GM21381 (cell line): ENCODE measurements around the gene KRTAP9-8.
"Not testable (repeated sequence)": the region's sequence is repeated elsewhere in the genome, so short reads cannot be mapped to it uniquely, and the experiment has no call there.

Experiments
- ATAC-seq: cut with Tn5 transposase; IDR thresholded peaks from one replicate; pipeline ENCODE4 v1.9.1; 2021; ENCODE audit warnings: mild to moderate bottlenecking, moderate library complexity; ENCODE audit not compliant: unreplicated experiment

The KRTAP9-8 gene

DNA sequence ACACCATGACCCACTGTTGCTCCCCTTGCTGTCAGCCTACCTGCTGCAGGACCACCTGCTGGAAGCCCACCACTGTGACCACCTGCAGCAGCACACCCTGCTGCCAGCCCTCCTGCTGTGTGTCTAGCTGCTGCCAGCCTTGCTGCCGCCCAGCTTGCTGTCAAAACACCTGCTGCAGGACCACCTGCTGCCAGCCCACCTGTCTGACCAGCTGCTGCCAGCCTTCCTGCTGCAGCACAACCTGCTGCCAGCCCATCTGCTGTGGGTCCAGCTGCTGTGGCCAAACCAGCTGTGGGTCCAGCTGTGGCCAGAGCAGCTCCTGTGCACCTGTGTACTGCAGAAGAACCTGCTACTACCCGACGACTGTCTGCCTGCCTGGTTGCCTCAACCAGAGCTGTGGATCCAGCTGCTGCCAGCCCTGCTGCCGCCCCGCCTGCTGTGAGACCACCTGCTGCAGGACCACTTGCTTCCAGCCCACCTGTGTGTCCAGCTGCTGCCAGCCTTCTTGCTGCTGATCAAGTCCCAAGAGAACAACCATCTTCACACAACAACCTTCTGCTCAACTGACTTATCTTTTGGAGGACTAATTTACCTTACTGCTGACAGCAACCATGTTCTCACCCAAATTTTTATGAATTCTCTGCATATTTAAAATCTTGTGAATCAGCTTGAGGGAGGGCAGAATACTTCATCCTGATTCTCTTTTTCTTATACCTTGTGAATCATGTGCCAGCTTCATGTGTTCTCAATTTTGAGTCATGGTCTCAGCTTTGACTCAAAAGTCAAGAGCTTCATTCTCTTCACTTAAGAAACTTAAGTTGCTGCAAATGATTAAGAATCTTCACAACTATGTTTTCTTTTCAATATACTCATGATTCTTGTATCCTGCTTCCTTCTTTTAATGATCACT is 17.8 kb downstream of the KRTAP9-8 start, which contains the start of gene KRTAP9-9:
KRTAP9-9 (plus strand) TSS at position 4 of the 910 bp plus-strand sequence.
- not testable (repeated sequence) for ATAC-seq

DNA sequence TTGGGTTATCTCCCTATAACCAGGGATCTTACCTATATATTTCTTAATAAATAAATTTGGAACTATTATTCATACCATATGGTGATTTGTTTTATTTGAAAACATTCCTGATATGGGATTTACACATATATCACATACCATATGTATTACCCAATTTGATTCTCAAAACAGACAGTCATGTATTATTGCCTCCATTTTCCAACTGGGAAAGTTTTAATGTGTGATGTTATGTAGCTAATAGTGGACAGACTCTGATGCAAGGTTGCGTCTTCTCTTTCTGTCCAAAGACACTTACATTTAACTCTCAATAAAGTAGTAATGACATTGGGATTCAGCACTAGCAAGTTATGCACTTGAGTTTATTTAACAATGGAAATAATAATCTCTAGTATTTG is 18.5 kb downstream of the KRTAP9-8 start:
- no peak for ATAC-seq

DNA sequence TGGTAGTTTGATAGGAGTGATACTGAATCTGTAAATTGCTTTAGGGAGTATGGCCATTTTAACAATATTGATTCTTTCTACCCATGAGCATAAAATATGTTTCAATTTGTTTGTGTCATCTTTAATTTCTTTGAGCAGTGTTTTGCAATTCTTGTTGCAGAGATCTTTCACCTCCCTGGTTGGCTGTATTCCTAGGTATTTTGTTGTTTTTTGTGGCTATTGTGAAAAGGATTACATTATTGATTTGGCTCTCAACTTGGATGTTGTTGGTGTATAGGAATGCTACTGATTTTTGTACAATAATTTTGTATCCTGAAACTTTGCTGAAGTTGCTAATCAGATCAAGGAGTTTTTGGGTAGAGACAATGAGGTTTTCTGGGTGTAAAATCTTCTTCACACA is 20.6 kb downstream of the KRTAP9-8 start:
- ATAC-seq: no peak

DNA sequence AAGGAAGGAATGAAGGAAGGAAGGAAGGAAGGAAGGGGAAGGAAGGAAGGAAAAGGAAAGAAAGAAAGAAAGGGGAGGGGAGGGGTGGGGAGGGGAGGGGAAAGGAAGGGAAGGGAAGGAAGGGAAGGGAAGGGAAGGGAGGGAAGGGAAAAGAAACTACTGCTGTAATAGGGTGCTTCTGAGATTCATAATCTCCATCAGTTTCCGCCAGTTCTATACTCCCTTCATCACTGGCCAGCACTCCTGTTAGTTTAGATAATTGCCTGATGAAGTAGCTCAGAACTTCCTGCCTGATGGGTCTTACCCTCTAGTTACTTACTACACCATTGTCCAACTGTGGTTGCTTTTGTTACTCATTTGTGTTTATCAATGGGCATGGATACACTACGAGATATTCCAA is 25.4 kb downstream of the KRTAP9-8 start:
- ATAC-seq: no peak

DNA sequence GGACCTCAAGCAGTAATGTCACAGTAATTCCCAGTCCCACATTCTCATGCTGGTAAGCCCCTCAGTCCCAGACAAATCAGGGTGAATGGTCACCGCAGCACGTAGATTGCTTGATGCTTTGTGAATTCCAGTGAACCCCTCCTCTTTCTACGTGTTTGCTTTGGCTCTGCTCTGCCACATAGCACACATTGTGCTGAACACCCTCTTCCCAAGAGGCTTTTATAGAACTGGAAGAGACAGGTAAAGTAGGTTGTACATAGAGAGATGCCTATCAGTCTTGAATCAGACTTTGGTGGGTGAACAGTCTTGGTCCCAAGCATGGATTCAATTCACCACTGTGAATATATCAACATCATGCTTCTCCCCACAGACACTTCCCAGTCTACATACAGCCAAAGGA is 26.8 kb downstream of the KRTAP9-8 start:
- no peak for ATAC-seq

DNA sequence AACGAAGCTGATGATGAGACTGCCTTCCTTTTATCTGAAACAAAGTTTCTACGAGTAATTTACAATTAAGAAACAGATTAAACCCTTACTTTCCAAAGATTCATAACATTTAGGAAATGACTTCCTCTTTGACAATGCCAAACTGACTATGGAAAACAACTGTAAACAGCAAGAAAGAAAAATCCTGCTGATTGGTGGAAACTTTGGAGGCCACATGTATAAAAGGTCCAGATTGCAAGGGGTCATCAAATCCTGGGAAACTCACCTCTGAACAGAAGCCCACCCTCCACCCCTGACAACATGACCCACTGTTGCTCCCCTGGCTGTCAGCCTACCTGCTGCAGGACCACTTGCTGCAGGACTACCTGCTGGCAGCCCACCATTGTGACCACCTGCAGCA is 27.3 kb downstream of the KRTAP9-8 start, which contains the start of gene KRTAP9-6:
KRTAP9-6 (plus strand) TSS at position 301 of the 400 bp plus-strand sequence; CDS start at position 301, 0 bp downstream.
- ATAC-seq: no peak

DNA sequence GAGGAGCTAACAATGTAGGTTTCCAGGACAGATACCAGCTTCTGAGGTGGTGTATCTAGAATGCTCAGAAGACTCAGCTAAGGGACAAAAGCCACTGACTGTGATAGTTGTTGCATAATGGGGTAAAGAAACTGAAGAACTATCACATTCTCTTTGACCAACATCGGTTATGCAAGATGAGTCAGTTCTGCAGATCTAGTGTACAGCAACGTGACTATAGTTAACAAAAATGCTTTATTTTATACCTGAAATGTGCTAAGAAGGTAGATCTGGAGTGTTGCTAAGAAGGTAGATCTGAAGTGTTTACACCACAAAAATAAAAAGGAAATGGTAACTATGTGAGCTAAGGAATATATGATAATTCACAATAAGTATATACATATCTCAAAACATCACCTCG is 29.9 kb downstream of the KRTAP9-8 start:
- no peak for ATAC-seq

DNA sequence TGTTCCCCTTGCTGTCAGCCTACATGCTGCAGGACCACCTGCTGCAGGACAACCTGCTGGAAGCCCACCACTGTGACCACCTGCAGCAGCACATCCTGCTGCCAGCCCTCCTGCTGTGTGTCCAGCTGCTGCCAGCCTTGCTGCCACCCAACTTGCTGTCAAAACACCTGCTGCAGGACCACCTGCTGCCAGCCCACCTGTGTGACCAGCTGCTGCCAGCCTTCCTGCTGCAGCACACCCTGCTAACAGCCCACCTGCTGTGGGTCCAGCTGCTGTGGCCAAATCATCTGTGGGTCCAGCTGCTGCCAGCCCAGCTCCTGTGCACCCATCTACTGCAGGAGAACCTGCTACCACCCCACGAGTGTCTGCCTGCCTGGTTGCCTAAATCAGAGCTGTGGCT is 33.5 kb downstream of the KRTAP9-8 start:
- not testable (repeated sequence) for ATAC-seq

DNA sequence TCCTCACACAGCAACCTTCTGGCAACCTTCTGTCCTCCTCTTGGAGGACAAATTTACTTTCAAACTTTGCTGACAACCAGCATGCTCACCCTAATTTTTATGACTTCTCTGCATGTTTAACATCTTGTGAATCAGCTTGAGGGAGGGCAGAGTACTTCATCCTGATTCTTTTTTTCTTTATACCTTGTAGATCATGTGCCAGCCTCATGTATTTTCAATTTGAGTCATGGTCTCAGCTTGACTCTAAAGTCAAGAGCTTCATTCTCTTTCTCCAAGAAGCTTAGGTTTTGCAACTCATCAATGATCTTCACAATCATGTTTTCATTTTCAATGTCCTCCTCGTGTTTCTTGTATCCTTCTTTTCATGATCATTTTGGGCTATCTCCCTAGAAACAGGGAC is 34.1 kb downstream of the KRTAP9-8 start:
- ATAC-seq: no peak

DNA sequence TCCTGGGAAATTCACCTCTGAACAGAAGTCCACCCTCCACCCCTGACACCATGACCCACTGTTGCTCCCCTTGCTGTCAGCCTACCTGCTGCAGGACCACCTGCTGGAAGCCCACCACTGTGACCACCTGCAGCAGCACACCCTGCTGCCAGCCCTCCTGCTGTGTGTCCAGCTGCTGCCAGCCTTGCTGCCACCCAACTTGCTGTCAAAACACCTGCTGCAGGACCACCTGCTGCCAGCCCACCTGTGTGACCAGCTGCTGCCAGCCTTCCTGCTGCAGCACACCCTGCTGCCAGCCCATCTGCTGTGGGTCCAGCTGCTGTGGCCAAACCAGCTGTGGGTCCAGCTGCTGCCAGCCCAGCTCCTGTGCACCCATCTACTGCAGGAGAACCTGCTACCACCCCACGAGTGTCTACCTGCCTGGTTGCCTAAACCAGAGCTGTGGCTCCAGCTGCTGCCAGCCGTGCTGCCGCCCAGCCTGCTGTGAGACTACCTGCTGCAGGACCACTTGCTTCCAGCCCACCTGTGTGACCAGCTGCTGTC is 37.9 kb downstream of the KRTAP9-8 start, which contains the start of gene KRTAP9-7:
KRTAP9-7 (plus strand) TSS at position 51 of the 543 bp plus-strand sequence; CDS start at position 51, 0 bp downstream.
- not testable (repeated sequence) for ATAC-seq

DNA sequence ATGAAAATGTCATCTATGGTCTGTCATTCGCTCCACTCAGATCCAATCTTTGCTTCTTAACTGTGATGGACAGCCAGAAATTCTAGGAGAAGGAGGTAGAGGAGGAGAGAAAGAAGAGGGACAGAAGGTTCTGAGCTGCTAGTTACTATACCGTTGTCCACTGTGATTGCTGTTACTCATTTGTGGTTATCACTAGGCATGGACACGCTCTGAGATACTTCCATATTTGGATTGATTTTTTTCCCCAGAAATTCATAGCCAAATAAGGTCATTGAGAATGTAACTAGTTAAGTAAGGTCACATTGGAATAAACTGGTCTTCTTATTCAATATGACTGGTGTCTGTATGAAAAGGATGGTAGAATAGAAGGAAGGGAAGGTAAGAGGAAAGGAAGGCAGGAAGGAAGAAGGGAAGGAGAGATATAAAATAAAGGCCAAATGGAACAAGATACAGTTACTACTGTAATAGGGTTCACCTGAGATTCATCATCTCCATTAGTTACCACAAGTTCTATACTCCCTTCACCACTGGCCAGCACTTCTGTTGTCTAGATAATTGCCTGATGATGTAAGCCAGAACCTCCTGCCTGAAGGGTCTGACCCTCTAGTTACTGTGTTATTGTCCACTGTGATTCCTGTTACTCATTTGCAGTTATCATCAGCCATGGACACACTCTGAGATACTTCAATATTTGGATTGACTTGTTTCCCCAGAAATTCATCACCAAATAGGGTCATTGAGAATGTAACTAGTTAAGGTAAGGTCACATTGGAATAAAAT is 40.6 kb downstream of the KRTAP9-8 start:
- no peak for ATAC-seq

DNA sequence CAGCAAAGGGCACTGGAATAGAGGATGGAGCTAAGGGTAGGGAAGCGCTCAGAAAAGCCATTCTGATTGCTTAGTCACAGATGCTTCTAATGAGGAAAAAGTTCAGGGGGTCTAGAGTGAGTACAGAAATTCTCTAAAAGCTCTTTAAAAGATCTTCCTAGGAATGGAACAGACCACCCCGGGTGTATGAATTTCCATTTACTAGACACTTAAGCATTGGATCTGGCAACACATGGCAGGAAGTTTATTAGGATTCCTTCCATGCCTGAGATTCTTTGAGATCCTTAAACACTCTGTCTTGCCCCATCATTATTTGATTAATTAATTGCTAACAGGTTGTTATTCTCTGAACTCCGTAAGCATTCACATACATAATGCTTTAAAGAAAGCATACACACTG is 46.2 kb downstream of the KRTAP9-8 start:
- ATAC-seq: no peak

DNA sequence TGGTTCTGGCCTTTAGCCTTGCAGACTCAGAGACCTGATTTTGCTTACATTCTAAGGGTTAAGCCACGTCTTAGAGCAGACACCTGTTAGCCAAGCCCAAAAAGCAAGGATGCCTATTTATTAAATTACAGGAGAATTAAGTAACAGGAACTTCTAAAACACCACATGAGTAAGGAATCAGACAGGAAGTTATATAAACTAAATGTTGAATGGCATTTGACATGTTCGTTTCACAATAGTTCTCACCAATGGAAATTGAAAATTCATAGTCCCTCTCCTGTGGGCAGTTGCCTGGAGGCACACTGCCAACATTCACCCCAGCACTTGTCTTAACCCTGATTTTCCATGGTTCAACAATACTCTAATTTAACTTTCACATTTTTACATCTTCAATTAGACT is 46.7 kb downstream of the KRTAP9-8 start:
- ATAC-seq: no peak

DNA sequence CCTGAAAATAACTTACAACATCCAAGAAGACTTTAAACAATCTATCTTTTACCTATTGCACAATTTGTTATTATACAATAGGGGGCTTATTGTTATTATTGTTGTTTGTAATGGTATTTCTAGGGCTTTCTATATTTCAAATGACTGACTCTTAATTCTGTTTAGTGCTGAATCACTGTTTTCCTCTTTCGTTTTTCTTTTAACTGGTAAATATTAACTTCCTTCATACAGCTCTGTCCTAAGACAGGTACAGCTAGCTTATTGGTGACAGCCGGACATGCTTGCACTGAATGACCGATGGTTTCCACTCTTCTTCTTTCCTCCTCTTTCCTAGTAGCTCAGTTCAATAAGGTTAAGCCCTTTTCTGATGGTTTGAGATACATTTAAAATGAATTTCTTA is 49.3 kb downstream of the KRTAP9-8 start:
- no peak for ATAC-seq
